GM19238 (cell line): ENCODE results near the gene GPR119.
"Not testable (repeated sequence)": the region's sequence is repeated elsewhere in the genome, so short reads cannot be mapped to it uniquely, and the experiment has no call there.

Experiments
- DNase-seq: peaks from one replicate; pipeline ENCODE4 v3.0.0; 2011; ENCODE audit warnings: low spot score; ENCODE audit not compliant: insufficient read length

Gene GPR119

GRCh38 chrX:130385520-130385919, at the start of gene GPR119:
Gene GPR119 (minus strand): TSS chrX:130385674. CDS start chrX:130385447, 227 bp downstream.
- no peak for DNase-seq

- DNase-seq: not testable (repeated sequence)
These were observed 43.8 kb upstream of the GPR119 start for GRCh38 chrX:130429236-130429635.

GRCh38 chrX:130426531-130426930, 41.1 kb upstream of the GPR119 start:
- DNase-seq: no peak

GRCh38 chrX:130419263-130419662, 33.8 kb upstream of the GPR119 start:
- DNase-seq: no peak

GRCh38 chrX:130418740-130419139, 33.3 kb upstream of the GPR119 start:
- no peak for DNase-seq

GRCh38 chrX:130418066-130418465, 32.6 kb upstream of the GPR119 start:
- no peak for DNase-seq

- DNase-seq: no peak
These were observed 31.3 kb upstream of the GPR119 start for GRCh38 chrX:130416785-130417184.

GRCh38 chrX:130415201-130415600, 29.7 kb upstream of the GPR119 start:
- no peak for DNase-seq

GRCh38 chrX:130414800-130415199, 29.3 kb upstream of the GPR119 start:
- DNase-seq: no peak

- no peak for DNase-seq
These were observed 27.9 kb upstream of the GPR119 start for GRCh38 chrX:130413415-130413814.

- DNase-seq: no peak
These were observed 16.8 kb upstream of the GPR119 start for GRCh38 chrX:130402208-130402684.

- DNase-seq: peak; percentile 78
These were observed 16.1 kb upstream of the GPR119 start, which contains the start of gene RBMX2 for GRCh38 chrX:130401415-130402207. Gene RBMX2 (plus strand): TSS chrX:130401987. CDS start chrX:130402033, 46 bp downstream.

GRCh38 chrX:130395341-130395740, 9.9 kb upstream of the GPR119 start:
- no peak for DNase-seq

- DNase-seq: no peak
These were observed 8.1 kb upstream of the GPR119 start for GRCh38 chrX:130393451-130394074.

- no peak for DNase-seq
These were observed 934 bp upstream of the GPR119 start for GRCh38 chrX:130386408-130386808.

- no peak for DNase-seq
These were observed 7.3 kb downstream of the GPR119 start for GRCh38 chrX:130378024-130378669.

GRCh38 chrX:130376077-130376476, 9.4 kb downstream of the GPR119 start:
- DNase-seq: no peak

- DNase-seq: not testable (repeated sequence)
These were observed 33.4 kb downstream of the GPR119 start for GRCh38 chrX:130352050-130352449.

- DNase-seq: no peak
These were observed 33.9 kb downstream of the GPR119 start for GRCh38 chrX:130351567-130351966.

- no peak for DNase-seq
These were observed 38.2 kb downstream of the GPR119 start for GRCh38 chrX:130347321-130347720.

GRCh38 chrX:130343411-130343810, 42.1 kb downstream of the GPR119 start:
- DNase-seq: no peak

GRCh38 chrX:130340271-130340670, 45.2 kb downstream of the GPR119 start:
- DNase-seq: no peak
